Measurements from ENCODE around the gene ORMDL2. TPM values are rescaled to one million over a fixed set of nuclear protein-coding genes. Genes with fewer than 3 reads are reported as not detected.
A peak's percentile ranks its signal among the peaks of the same experiment; 100 is the strongest.

Gene ORMDL2
- total and polyA plus RNA-seq, 8 donors, result 8.6 to 33.3 (median 19.0) TPM

DNA sequence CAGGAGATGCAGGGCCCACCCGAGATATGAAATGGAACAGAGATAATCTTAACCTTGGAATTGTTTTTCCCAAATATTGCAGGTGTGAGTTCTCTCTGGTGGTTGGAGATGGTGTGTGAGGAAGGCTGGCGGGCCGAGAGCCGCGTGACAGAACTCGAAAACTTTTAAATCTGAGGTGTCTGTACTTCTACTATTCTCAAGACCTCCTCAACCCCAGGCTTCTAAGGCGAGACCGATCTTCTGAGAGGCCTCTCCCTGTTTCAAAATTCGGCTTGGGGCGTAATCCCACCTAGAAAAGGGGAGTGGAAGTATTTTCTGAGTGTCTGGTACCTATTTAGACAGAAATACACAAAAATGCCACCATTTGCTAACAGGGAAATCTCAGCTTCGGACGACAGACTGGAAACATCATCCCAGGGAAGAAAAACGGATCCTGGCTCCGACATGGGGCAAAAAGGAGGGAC is 928 bp upstream of the ORMDL2 start:
- DNase-seq (no peak), ATAC-seq (peak in 2 of 4 donors; percentile 1 to 2), FAIRE-seq (no peak)
- Histone ChIP-seq H3K27me3 (no peaks in the 10 kb centered on the region), H3K36me3 (peaks cover 0 to 20% (median 3%) of the 10 kb centered on the region in 3 donors), H3K27ac (peak overlapping the region; percentile 63 to 89 (median 76)), H3K9me3 (no peaks in the 10 kb centered on the region), H3K4me3 (peak overlapping the region; percentile 60 to 81 (median 77)), H3K4me1 (peaks cover 15 to 29% (median 16%) of the 10 kb centered on the region in 3 donors)
- intact Hi-C loops (cut with DNase I), result no loop called here
- 0% methylated on average over 14 of the region's 14 CpGs for WGBS, 2 donors
- TF ChIP-seq, protein P1, sequence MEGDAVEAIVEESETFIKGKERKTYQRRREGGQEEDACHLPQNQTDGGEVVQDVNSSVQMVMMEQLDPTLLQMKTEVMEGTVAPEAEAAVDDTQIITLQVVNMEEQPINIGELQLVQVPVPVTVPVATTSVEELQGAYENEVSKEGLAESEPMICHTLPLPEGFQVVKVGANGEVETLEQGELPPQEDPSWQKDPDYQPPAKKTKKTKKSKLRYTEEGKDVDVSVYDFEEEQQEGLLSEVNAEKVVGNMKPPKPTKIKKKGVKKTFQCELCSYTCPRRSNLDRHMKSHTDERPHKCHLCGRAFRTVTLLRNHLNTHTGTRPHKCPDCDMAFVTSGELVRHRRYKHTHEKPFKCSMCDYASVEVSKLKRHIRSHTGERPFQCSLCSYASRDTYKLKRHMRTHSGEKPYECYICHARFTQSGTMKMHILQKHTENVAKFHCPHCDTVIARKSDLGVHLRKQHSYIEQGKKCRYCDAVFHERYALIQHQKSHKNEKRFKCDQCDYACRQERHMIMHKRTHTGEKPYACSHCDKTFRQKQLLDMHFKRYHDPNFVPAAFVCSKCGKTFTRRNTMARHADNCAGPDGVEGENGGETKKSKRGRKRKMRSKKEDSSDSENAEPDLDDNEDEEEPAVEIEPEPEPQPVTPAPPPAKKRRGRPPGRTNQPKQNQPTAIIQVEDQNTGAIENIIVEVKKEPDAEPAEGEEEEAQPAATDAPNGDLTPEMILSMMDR (IDR thresholded peaks at IDR 0.05), result no peak

DNA sequence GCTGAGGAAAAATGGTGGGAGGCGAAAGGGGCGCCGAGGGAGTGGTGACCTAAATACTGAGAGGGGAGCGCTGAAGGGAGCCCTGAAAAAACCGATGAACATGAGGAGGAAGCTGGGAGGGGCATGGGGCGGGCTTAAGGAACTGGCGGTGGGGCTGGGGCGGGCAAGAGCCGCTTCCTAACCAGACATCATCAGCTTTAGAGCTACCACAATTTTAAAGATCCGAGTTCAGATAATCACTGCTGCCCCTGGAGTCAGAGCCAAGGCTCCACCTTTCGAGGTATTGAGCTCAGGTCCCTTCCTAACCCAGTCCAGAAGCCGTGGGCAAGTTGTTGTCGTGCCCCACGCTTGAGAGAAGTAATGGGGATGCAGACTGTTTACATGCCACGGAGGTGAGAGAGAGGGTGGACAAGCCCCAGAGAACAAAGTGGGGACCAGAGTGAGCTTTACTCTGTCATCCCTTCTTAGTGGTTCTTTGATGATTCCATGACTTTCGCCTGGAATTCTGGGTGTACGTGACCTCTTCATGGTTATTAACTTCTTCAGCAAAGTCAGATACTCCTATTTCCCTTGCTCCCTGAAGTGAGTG is 393 bp downstream of the ORMDL2 start:
- ATAC-seq, result peak; percentile 32 to 65 (median 54)
- H3K4me3 ChIP-seq, result peak overlapping the region; percentile 47 to 81 (median 68)
- intact Hi-C loops (cut with DNase I), result no loop called here
- H3K36me3 ChIP-seq, result peaks cover 0 to 20% (median 3%) of the 10 kb centered on the region in 3 donors
- peaks cover 21 to 32% (median 22%) of the 10 kb centered on the region in 3 donors for H3K4me1 ChIP-seq
- no peaks in the 10 kb centered on the region for H3K9me3 ChIP-seq
- DNase-seq, result no peak
- H3K27ac ChIP-seq, result peak overlapping the region in 3 of 4 donors; percentile 22 to 59 (median 42)
- TF ChIP-seq, protein P1 (IDR thresholded peaks at IDR 0.05), result no peak
- WGBS, 2 donors, result 1% methylated on average over 17 of the region's 17 CpGs
- no peak for FAIRE-seq
- no peaks in the 10 kb centered on the region for H3K27me3 ChIP-seq

GRCh38 chr12:55818886-55819285 is 1.0 kb downstream of the ORMDL2 start:
- FAIRE-seq, result no peak
- TF ChIP-seq, protein P1 (IDR thresholded peaks at IDR 0.05), result no peak
- intact Hi-C loops (cut with DNase I), result no loop called here

GRCh38 chr12:55820679-55821078 is 2.8 kb downstream of the ORMDL2 start:
- ATAC-seq (no peak), FAIRE-seq (no peak), DNase-seq (no peak)
- peaks cover 0 to 20% (median 3%) of the 10 kb centered on the region in 3 donors for H3K36me3 ChIP-seq
- no peaks in the 10 kb centered on the region for H3K27me3 ChIP-seq
- H3K27ac ChIP-seq, result no peak overlapping the region
- intact Hi-C loops (cut with DNase I), result no loop called here
- H3K9me3 ChIP-seq, result no peaks in the 10 kb centered on the region
- H3K4me1 ChIP-seq, result peaks cover 24 to 41% (median 39%) of the 10 kb centered on the region in 3 donors
- 88% methylated on average over 1 of the region's 1 CpG for WGBS, 2 donors
- no peak overlapping the region for H3K4me3 ChIP-seq
- TF ChIP-seq, protein P1 (IDR thresholded peaks at IDR 0.05), result no peak

More at GRCh38 chr12:55818886-55819285, 1.0 kb downstream of the ORMDL2 start:
- no peak for ATAC-seq
- Histone ChIP-seq H3K9me3 (no peaks in the 10 kb centered on the region), H3K27me3 (no peaks in the 10 kb centered on the region), H3K36me3 (peaks cover 0 to 20% (median 3%) of the 10 kb centered on the region in 3 donors), H3K4me3 (peak overlapping the region in 1 of 4 donors; percentile 76), H3K27ac (no peak overlapping the region), H3K4me1 (peaks cover 23 to 37% (median 28%) of the 10 kb centered on the region in 3 donors)
- 56 to 65% methylated on average over 6 of the region's 6 CpGs for WGBS, 2 donors
- no peak for DNase-seq

GRCh38 chr12:55822228-55822627 is 4.4 kb downstream of the ORMDL2 start:
- no peak for ATAC-seq
- WGBS, 2 donors, result 11 to 15% methylated on average over 6 of the region's 6 CpGs

More at GRCh38 chr12:55822228-55822627, 4.4 kb downstream of the ORMDL2 start:
- Histone ChIP-seq H3K4me3 (no peak overlapping the region), H3K36me3 (peaks cover 0 to 20% (median 3%) of the 10 kb centered on the region in 3 donors), H3K27ac (no peak overlapping the region), H3K9me3 (no peaks in the 10 kb centered on the region), H3K27me3 (no peaks in the 10 kb centered on the region), H3K4me1 (peaks cover 15 to 37% (median 28%) of the 10 kb centered on the region in 3 donors)
- intact Hi-C loops (cut with DNase I), result no loop called here
- TF ChIP-seq, protein P1 (IDR thresholded peaks at IDR 0.05), result peak in 1 of 4 donors; percentile 10
- FAIRE-seq, result no peak
- DNase-seq, result no peak
